ENCODE measurements around the gene KCNB1. TPM values are rescaled to one million over a fixed set of nuclear protein-coding genes. Genes with fewer than 3 reads are reported as not detected.

The KCNB1 gene
- total RNA-seq, 1 experiment from 2014 or later = 0.04 TPM

DNA sequence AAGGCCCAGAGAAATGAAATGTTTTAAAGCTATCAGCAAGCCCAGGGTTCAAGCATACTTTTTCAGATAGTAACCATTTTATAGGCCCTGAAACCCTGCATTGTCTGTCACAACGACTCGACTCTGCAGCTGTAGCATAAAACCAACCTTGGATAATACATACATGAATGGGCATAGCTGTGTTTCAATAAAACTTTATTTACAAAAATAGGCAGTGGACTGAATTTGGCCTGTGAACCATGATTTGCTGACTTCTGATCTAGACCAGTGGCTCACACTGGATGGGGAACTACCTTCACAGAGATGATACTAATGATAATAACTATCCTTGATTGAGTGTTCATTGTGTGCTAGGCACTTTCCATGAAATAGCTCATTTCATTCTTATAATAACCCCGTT, 107.3 kb downstream of the KCNB1 start:
- Histone ChIP-seq H3K27ac (no peak overlapping the region), H3K36me3 (ENCODE audit: low read depth) (no peaks in the 10 kb centered on the region), H3F3A (ENCODE audit: insufficient read depth, low read depth) (peaks cover 11% of the 10 kb centered on the region; the same call in 1 of the 2 replicates), H3K27me3 (ENCODE audit: insufficient read depth, low read depth) (peaks cover 74% of the 10 kb centered on the region), H3K4me2 (no peak overlapping the region), H3K79me2 (ENCODE audit: low read depth) (no peaks in the 10 kb centered on the region), H3K9me3 (ENCODE audit: insufficient read depth, low read depth) (no peaks in the 10 kb centered on the region), H3K9me2 (ENCODE audit: insufficient read depth) (no peaks in the 10 kb centered on the region), H3K4me1 (replicated peaks; ENCODE audit: insufficient read depth) (peaks cover 13% of the 10 kb centered on the region; the same call in 1 of the 2 replicates), H4K20me1 (ENCODE audit: insufficient read depth) (no peaks in the 10 kb centered on the region), H3K4me3 (no peak overlapping the region), H2AFZ (no peak overlapping the region)
- TF ChIP-seq, protein P1, sequence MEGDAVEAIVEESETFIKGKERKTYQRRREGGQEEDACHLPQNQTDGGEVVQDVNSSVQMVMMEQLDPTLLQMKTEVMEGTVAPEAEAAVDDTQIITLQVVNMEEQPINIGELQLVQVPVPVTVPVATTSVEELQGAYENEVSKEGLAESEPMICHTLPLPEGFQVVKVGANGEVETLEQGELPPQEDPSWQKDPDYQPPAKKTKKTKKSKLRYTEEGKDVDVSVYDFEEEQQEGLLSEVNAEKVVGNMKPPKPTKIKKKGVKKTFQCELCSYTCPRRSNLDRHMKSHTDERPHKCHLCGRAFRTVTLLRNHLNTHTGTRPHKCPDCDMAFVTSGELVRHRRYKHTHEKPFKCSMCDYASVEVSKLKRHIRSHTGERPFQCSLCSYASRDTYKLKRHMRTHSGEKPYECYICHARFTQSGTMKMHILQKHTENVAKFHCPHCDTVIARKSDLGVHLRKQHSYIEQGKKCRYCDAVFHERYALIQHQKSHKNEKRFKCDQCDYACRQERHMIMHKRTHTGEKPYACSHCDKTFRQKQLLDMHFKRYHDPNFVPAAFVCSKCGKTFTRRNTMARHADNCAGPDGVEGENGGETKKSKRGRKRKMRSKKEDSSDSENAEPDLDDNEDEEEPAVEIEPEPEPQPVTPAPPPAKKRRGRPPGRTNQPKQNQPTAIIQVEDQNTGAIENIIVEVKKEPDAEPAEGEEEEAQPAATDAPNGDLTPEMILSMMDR (conservative IDR thresholded peaks at IDR 0.05) = no peak
- TF ChIP-seq EZH2 (IDR thresholded peaks at IDR 0.05; ENCODE audit: low read depth) = no peak
- intact Hi-C loops (cut with micrococcal nuclease; ENCODE audit: unreplicated experiment) = no loop called here
- ChIA-PET CTCF (no interaction called here), POLR2A (ENCODE audit: unreplicated experiment) (no interaction called here)
- BruUV-seq (replicated peaks) = no TSS peak
- DNase-seq = no peak

DNA sequence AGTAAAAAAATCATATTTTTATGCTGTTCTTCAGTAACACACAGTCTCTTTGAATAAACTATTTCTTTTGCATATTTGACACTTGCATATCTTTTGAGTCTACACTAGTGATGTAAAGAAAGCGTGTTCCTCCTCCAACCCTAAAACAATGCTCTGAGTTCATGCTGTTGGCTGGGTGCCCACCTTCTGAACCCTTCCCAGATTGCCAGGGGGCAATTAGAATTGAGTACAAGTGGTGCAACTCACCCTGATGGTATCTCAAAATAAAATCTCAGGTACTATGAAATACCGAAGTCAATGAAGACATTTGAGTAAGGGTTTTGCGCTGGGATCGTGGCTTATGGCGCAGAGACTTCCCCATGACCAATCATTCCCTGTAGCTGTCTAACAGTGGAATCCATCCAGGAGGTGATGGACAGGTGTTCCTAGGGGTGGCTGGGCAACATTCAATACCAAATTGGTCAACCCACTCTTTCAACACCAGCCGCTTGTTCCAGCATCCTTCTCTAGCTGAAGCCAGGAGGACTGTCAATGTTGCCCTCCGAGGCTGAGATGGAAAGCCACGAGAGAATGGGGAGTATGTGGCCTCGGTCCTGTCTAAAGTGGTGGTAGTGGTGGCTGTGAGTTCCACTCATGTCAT, 110.3 kb downstream of the KCNB1 start:
- Histone ChIP-seq H4K20me1 (ENCODE audit: insufficient read depth) (no peaks in the 10 kb centered on the region), H2AFZ (no peak overlapping the region), H3F3A (ENCODE audit: insufficient read depth, low read depth) (peaks cover 11% of the 10 kb centered on the region; the same call in 1 of the 2 replicates), H3K4me1 (replicated peaks; ENCODE audit: insufficient read depth) (peaks cover 13% of the 10 kb centered on the region; the same call in 1 of the 2 replicates), H3K79me2 (ENCODE audit: low read depth) (no peaks in the 10 kb centered on the region), H3K27ac (no peak overlapping the region), H3K4me2 (0 out of 2 replicates have a peak overlapping the region, but pooled peaks have one; percentile 13), H3K9me3 (ENCODE audit: insufficient read depth, low read depth) (no peaks in the 10 kb centered on the region), H3K36me3 (ENCODE audit: low read depth) (no peaks in the 10 kb centered on the region), H3K4me3 (no peak overlapping the region), H3K9me2 (ENCODE audit: insufficient read depth) (no peaks in the 10 kb centered on the region), H3K27me3 (ENCODE audit: insufficient read depth, low read depth) (peaks cover 94% of the 10 kb centered on the region)
- DNase-seq = peak in 1 of 2 experiments; percentile 75
- intact Hi-C loops (cut with micrococcal nuclease; ENCODE audit: unreplicated experiment) = no loop called here
- no TSS peak for BruUV-seq (replicated peaks)
- no peak for TF ChIP-seq EZH2 (IDR thresholded peaks at IDR 0.05; ENCODE audit: low read depth)
- TF ChIP-seq, protein P1 (conservative IDR thresholded peaks at IDR 0.05) = no peak
- ChIA-PET POLR2A (ENCODE audit: unreplicated experiment) (no interaction called here), CTCF (no interaction called here)

DNA sequence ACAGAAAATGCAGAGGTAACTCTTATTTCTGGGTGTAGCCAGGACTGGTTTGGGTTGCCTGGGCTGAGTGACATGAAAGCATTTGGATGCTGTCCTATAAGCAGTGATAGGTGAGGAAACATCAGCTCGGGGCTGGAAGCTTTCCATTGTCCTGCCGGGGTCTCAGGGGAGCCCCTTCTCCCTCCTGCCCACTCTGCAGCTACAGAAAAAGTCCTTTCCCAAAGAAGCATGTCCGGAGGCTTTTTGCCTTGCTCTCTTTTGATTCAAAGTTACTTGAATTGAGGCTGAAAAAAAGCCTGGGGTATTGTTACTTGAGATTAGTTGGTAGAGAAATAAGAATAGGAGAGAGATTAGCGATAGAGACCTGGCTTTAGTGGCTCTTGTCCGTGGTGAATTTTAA, 113.9 kb downstream of the KCNB1 start:
- Histone ChIP-seq H3K79me2 (ENCODE audit: low read depth) (no peaks in the 10 kb centered on the region), H3F3A (ENCODE audit: insufficient read depth, low read depth) (peaks cover 11% of the 10 kb centered on the region; the same call in 1 of the 2 replicates), H3K4me3 (no peak overlapping the region), H3K4me2 (no peak overlapping the region), H3K9me3 (ENCODE audit: insufficient read depth, low read depth) (no peaks in the 10 kb centered on the region), H3K4me1 (replicated peaks; ENCODE audit: insufficient read depth) (peaks cover 13% of the 10 kb centered on the region; the same call in 1 of the 2 replicates), H4K20me1 (ENCODE audit: insufficient read depth) (no peaks in the 10 kb centered on the region), H3K36me3 (ENCODE audit: low read depth) (no peaks in the 10 kb centered on the region), H2AFZ (no peak overlapping the region), H3K27me3 (ENCODE audit: insufficient read depth, low read depth) (peaks cover 87% of the 10 kb centered on the region), H3K9me2 (ENCODE audit: insufficient read depth) (no peaks in the 10 kb centered on the region), H3K27ac (no peak overlapping the region)
- no TSS peak for BruUV-seq (replicated peaks)
- CTCF ChIA-PET = no interaction called here
- no peak for DNase-seq
- intact Hi-C loops (cut with micrococcal nuclease; ENCODE audit: unreplicated experiment) = no loop called here
- TF ChIP-seq EZH2 (IDR thresholded peaks at IDR 0.05; ENCODE audit: low read depth) = no peak
- TF ChIP-seq, protein P1 (conservative IDR thresholded peaks at IDR 0.05) = no peak
- POLR2A ChIA-PET (ENCODE audit: unreplicated experiment) = no interaction called here

Measured in PC-9 (cell line).